Neural progenitor cell (in vitro differentiated cells): ENCODE data around the gene FAM229A.

Experiments used
- EZH2 ChIP-seq: fragments of 200-600 bp; sonication (generic); IDR thresholded peaks from 2 replicates; pipeline ENCODE4 v1.6.1; 2017; ENCODE audit warnings: antibody characterized with exemption, mild to moderate bottlenecking, moderate library complexity
- EZH2phosphoT487 ChIP-seq: fragments of 200-600 bp; sonication (generic); IDR thresholded peaks from 2 replicates; pipeline ENCODE4 v1.6.1; 2017; ENCODE audit warnings: antibody characterized with exemption
- TF ChIP-seq, protein P1 (sequence below): fragments of 200-600 bp; sonication (generic); IDR thresholded peaks from 2 replicates; pipeline ENCODE4 v1.5.1; 2017; ENCODE audit warnings: antibody characterized with exemption, mild to moderate bottlenecking

DNA sequence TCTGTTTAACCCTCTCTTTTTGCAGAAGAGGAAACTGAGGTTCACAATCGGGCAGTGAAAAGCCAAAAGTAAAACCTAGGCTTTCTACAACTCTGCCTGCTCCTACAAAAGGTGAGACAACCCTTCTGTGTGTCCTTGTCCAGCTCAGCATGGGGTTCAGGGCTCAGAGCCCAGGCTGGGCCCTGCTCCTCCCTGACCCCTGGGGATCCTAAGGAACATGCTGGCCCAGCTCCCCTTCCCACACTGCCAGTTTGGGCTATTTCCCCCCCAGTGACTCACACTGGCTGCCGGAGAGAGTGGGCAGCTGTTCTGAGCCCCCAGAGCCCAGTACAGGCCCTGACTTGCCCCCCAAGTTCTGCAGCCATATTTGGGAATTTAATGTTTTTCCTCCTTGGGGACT, 8.9 kb downstream of the FAM229A start:
- TF ChIP-seq, protein P1, sequence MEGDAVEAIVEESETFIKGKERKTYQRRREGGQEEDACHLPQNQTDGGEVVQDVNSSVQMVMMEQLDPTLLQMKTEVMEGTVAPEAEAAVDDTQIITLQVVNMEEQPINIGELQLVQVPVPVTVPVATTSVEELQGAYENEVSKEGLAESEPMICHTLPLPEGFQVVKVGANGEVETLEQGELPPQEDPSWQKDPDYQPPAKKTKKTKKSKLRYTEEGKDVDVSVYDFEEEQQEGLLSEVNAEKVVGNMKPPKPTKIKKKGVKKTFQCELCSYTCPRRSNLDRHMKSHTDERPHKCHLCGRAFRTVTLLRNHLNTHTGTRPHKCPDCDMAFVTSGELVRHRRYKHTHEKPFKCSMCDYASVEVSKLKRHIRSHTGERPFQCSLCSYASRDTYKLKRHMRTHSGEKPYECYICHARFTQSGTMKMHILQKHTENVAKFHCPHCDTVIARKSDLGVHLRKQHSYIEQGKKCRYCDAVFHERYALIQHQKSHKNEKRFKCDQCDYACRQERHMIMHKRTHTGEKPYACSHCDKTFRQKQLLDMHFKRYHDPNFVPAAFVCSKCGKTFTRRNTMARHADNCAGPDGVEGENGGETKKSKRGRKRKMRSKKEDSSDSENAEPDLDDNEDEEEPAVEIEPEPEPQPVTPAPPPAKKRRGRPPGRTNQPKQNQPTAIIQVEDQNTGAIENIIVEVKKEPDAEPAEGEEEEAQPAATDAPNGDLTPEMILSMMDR = no peak
- TF ChIP-seq EZH2phosphoT487 = no peak
- no peak for TF ChIP-seq EZH2
